Upper lobe of right lung (tissue), 1 donor: ENCODE measurements around the gene ZNF750. TPM values are rescaled to one million over a fixed set of nuclear protein-coding genes. Genes with fewer than 3 reads are reported as not detected.

ENCODE experiments used
- ATAC-seq: fragments of 200-7000 bp; cut with Tn5 transposase; one replicate; pipeline ENCODE4 v1.9.1; 2020; ENCODE audit warnings: mild to moderate bottlenecking, moderate library complexity
- DNase-seq: peaks from one replicate; pipeline ENCODE4 v3.0.0-alpha.2; 2020
- H3K27ac ChIP-seq: fragments of 200-600 bp; one replicate; pipeline ENCODE4 v1.8.0; 2022
- H3K27me3 ChIP-seq: fragments of 200-600 bp; one replicate; pipeline ENCODE4 v1.8.0; 2022; ENCODE audit warnings: mild to moderate bottlenecking
- H3K36me3 ChIP-seq: fragments of 200-600 bp; one replicate; pipeline ENCODE4 v1.8.0; 2022
- H3K4me1 ChIP-seq: fragments of 200-600 bp; one replicate; pipeline ENCODE4 v1.8.0; 2022
- H3K4me3 ChIP-seq: fragments of 200-600 bp; one replicate; pipeline ENCODE4 v1.8.0; 2022; ENCODE audit warnings: mild to moderate bottlenecking
- H3K9me3 ChIP-seq: fragments of 200-600 bp; one replicate; pipeline ENCODE4 v1.8.0; 2022
- CTCF ChIP-seq: fragments of 200-600 bp; IDR thresholded peaks from one replicate; pipeline ENCODE4 v1.8.0; 2022; ENCODE audit warnings: antibody characterized with exemption
- intact Hi-C: fragments of 100-400 bp; cut with DNase I; formaldehyde crosslinking; loops from one replicate; pipeline ENCODE4 v1.11.0; 2022
- total RNA-seq: library from RNA; stranded (reverse); fragmentation: NEBNext Ultra II Directional; extraction: Animal tissue kit (Norgen Biotek cat#: 25700); gene quantifications from one replicate; pipeline ENCODE4 v1.2.1, GENCODE V29; 2021
- donor health status: DM: no; HTN: yes; CAD: no; lungs with severe emphysema.

Gene ZNF750
- total RNA-seq, 1 donor from 2014 or later: 5.6 TPM

- Histone ChIP-seq H3K36me3 (peaks cover 11% of the 10 kb centered on the region), H3K4me3 (no peak overlapping the region), H3K27me3 (no peaks in the 10 kb centered on the region), H3K4me1 (peaks cover 3% of the 10 kb centered on the region), H3K27ac (no peak overlapping the region), H3K9me3 (no peaks in the 10 kb centered on the region)
- intact Hi-C loops: no loop called here
- TF ChIP-seq CTCF: no peak
- ATAC-seq: no peak
- no peak for DNase-seq
These were observed 34.0 kb downstream of the ZNF750 start for GRCh38 chr17:82805823-82806222.

- Histone ChIP-seq H3K27me3 (no peaks in the 10 kb centered on the region), H3K27ac (no peak overlapping the region), H3K4me1 (peaks cover 3% of the 10 kb centered on the region), H3K36me3 (peaks cover 11% of the 10 kb centered on the region), H3K9me3 (no peaks in the 10 kb centered on the region), H3K4me3 (no peak overlapping the region)
- no peak for DNase-seq
- ATAC-seq: no peak
- no peak for TF ChIP-seq CTCF
- intact Hi-C loops: no loop called here
These were observed 34.6 kb downstream of the ZNF750 start for GRCh38 chr17:82805254-82805653.

- Histone ChIP-seq H3K36me3 (peaks cover 11% of the 10 kb centered on the region), H3K4me3 (no peak overlapping the region), H3K27me3 (no peaks in the 10 kb centered on the region), H3K4me1 (peaks cover 3% of the 10 kb centered on the region), H3K9me3 (no peaks in the 10 kb centered on the region), H3K27ac (no peak overlapping the region)
- DNase-seq (no peak), ATAC-seq (peak; percentile 64)
- no peak for TF ChIP-seq CTCF
- intact Hi-C loops: no loop called here
These were observed 35.2 kb downstream of the ZNF750 start for GRCh38 chr17:82804442-82805191.

GRCh38 chr17:82803606-82804005 lies 36.2 kb downstream of the ZNF750 start:
- Histone ChIP-seq H3K27ac (no peak overlapping the region), H3K9me3 (no peaks in the 10 kb centered on the region), H3K4me3 (no peak overlapping the region), H3K27me3 (no peaks in the 10 kb centered on the region), H3K36me3 (peaks cover 11% of the 10 kb centered on the region), H3K4me1 (peaks cover 3% of the 10 kb centered on the region)
- no peak for TF ChIP-seq CTCF
- ATAC-seq (no peak), DNase-seq (no peak)
- intact Hi-C loops: no loop called here

- no peak for TF ChIP-seq CTCF
- Histone ChIP-seq H3K4me3 (no peak overlapping the region), H3K27me3 (no peaks in the 10 kb centered on the region), H3K9me3 (no peaks in the 10 kb centered on the region), H3K36me3 (peaks cover 11% of the 10 kb centered on the region), H3K27ac (no peak overlapping the region), H3K4me1 (peaks cover 3% of the 10 kb centered on the region)
- intact Hi-C loops: no loop called here
- DNase-seq (no peak), ATAC-seq (no peak)
These were observed 36.6 kb downstream of the ZNF750 start for GRCh38 chr17:82803185-82803584.
